Breast epithelium (tissue), 3 donors: Measurements from ENCODE around the gene GPC5.

ENCODE experiments used
- CTCF ChIP-seq, 3 donors: fragments of 450-650 bp; IDR thresholded peaks; one replicate each; pipeline ENCODE4 v1.5.1; 2016 to 2017; ENCODE audit warnings: antibody characterized with exemption in 3 of 3, mild to moderate bottlenecking in 3 of 3, moderate library complexity in 3 of 3
- POLR2A ChIP-seq: fragments of 450-650 bp; IDR thresholded peaks from one replicate; pipeline ENCODE4 v1.6.1; 2016; ENCODE audit warnings: antibody characterized with exemption, mild to moderate bottlenecking, moderate library complexity
- POLR2AphosphoS5 ChIP-seq, 3 donors: sonication (generic); formaldehyde crosslinking; IDR thresholded peaks; one replicate each; pipeline ENCODE4 v1.6.1; 2017; ENCODE audit warnings: antibody characterized with exemption in 3 of 3

- no peak for TF ChIP-seq POLR2A
- no peak for TF ChIP-seq CTCF (IDR thresholded peaks at IDR 0.05)
- no peak for TF ChIP-seq POLR2AphosphoS5 (IDR thresholded peaks at IDR 0.05)
Measured at GRCh38 chr13:91370501-91370900, 27.9 kb upstream of the GPC5 start.
